Activated gamma-delta T cell (primary cell): Measurements from ENCODE around the gene DYDC2.
"Not testable (repeated sequence)": the region's sequence is repeated elsewhere in the genome, so short reads cannot be mapped to it uniquely, and the experiment has no call there.

Source experiments
- DNase-seq: peaks from one replicate; lab custom pipeline; 2025; lab: John Stamatoyannopoulos, UW
- total RNA-seq, 2 donors: gene quantifications; one replicate each; lab custom pipeline; 2026; lab: John Stamatoyannopoulos, UW

The DYDC2 gene, protein sequence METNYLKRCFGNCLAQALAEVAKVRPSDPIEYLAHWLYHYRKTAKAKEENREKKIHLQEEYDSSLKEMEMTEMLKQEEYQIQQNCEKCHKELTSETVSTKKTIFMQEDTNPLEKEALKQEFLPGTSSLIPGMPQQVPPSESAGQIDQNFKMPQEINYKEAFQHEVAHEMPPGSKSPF
- 0 reads per million in 2 donors for total RNA-seq

DNA sequence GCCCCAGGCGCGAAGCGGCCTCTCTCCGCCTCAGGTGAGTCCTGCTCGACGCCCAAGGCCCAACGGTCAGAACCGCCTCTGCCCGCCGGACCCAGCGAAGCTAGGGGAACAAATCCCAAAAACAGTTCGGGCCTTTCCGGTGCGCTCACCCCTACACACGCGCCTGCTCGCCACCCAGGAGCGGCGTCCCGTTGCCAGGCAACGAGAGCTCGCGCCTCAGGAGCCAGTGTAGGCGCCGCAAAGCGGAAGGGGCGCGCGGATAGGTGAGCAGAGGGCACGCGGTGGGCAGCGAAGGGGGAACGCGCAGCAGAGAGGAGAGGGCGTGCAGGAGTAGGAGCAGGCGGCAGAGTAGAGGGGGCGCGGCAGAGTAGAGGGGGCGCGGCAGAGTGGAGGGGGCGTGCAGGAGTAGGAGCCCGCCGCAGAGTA lies at the start of gene DYDC2, which contains the start of gene DYDC1:
DYDC2 (plus strand) TSS at position 219 of the 426 bp plus-strand sequence. CDS start 5,663 bp downstream, outside the sequence.
DYDC1 (minus strand) TSS at position 193 of the 426 bp plus-strand sequence. CDS start 4,154 bp downstream, outside the sequence.
- DNase-seq, result no peak

- DNase-seq, result no peak
These were observed 43.1 kb upstream of the DYDC2 start for GRCh38 chr10:80313523-80313922.

DNA sequence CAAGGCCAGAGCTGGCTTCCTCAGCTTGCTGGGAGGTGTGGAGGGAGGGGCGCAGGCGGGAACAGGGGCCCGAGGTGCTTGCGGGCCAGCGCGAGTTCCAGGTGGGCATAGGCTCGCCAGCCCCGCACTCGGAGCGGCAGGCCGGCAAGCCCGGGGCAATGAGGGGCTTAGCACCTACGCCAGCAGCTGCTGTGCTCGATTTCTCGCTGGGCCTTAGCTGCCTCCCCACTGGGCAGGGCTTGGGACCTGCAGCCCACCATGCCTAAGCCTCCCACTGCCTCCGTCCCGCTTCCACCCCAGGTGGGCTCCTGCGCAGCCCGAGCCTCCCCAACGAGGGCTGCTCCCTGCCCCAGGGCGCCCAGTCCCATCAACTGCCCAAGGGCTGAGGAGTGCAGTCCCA lies 41.2 kb upstream of the DYDC2 start:
- DNase-seq, result no peak

DNA sequence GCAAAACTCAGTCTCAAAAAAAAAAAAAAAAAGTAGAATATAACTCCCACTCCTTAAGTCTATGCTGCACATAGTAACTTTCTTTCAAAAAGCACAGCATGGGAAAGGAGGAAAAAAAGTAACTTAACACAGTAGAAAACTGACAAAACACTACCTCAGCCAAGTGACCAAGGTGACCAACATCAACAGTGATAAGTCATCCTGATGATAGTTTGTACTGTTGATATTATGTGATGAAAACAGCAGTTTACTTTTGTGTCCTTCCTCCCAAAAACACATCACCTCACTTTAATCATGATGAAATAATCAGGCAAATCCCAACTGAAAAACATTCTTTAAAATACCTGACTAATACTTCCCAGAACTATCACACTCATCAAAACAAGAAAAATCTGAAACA lies 37.8 kb upstream of the DYDC2 start:
- DNase-seq, result no peak

DNA sequence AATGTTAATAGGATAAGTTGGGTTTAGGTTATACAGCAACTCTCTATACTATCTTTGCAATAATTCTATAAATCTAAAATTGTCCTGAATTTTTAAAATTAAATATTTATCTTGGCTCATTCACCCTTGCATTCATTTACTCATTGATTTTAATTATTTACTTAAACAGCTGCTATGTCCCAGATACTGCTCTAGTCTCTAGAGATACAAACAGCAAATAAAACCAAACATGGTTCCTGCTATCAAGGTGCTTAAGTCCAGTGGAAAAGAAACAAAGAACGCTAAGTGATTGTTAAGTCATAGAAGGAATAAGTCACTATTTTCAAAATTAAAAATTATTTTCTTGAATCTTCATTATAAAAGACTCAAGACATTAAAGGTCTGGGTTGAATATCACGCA lies 37.3 kb upstream of the DYDC2 start:
- DNase-seq, result no peak

DNA sequence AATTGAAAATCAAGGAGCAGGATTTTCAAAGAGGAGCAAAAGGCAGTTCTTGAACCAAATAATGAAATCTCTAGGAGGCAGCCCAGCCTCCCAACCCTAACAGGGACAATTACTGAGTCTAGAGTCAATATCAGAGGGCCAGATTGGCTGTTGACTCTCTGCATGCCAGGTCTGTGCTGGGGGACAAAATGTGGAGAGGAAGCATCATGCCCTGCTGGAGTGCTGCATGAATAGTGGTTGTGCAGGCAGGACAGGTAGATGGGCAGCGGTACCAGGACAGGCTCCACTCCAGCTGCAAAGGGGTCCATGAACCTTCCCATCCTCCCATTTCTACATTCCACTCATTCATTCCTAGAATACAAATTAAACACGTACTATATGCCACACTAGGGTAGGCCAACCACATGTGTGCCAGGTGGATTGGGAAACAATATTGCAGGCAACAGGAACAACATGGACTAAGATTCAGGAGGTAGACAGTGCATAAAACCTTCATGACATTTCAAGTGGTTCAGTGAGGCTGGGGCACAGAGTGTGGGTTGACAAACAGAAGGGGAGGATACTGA lies 36.8 kb upstream of the DYDC2 start:
- DNase-seq, result no peak

DNA sequence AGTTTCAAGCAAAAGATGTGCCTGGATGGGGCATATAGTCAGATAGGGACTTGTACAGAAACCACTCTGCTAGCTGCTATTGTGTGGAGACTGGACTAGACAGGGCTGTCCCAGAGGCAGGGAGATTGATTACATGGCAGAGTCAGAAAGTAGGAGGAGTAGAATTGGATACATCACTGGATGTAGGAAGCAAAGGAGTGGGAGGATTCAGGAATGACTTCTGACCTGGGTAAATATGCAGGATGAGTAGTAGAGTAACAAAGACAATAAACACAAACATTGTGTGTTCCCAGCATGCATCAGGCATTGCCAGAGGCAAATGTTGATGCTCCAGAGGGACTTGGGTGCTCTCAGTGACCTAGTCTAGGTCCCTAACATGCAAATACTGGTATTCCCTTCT lies 36.2 kb upstream of the DYDC2 start:
- no peak for DNase-seq

- no peak for DNase-seq
These were observed 35.4 kb upstream of the DYDC2 start for GRCh38 chr10:80321183-80321582.

DNA sequence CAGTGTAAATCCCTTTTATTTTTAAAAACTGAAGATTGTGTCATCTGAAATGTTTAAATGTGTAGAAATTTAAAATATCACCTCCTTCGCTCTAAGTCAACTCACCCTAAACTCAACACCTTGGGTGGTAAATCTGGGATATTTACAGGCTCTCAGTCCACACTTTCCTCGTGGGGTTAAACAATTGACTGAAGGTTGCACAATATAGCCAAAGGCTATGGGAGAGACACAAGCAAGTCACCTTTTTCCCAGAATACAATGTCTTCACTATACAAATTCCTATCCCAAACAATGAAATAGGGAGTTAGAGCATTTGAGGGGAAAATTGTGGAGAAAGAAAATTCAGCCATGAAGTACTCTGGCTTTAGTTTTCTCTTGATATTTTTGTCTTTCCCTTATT lies 34.4 kb upstream of the DYDC2 start:
- no peak for DNase-seq

GRCh38 chr10:80322711-80323110 lies 33.9 kb upstream of the DYDC2 start:
- DNase-seq, result no peak

DNA sequence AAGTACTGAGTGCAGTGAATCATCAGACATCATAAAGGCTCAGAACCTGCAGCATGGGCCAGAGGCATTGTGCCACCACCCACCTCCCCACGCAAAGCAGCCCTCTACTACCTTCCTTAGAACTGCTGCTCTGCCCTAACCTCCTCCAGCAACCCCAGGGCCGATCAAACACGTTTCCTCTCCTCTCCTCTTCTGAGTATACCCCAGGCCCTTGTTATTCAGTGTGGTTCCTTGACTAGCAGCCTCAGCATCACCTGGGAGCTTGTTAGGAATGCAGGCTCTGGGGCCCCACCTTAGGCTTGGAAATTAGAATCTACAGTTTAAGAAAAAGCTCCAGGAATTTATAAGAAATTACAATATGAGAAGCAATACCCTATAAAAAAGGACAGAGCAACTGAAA lies 33.3 kb upstream of the DYDC2 start:
- DNase-seq, result no peak

- no peak for DNase-seq
These were observed 32.5 kb upstream of the DYDC2 start for GRCh38 chr10:80324086-80324485.

GRCh38 chr10:80324891-80325364 lies 31.7 kb upstream of the DYDC2 start:
- DNase-seq, result no peak

- DNase-seq, result no peak
These were observed 22.6 kb upstream of the DYDC2 start for GRCh38 chr10:80333983-80334382.

DNA sequence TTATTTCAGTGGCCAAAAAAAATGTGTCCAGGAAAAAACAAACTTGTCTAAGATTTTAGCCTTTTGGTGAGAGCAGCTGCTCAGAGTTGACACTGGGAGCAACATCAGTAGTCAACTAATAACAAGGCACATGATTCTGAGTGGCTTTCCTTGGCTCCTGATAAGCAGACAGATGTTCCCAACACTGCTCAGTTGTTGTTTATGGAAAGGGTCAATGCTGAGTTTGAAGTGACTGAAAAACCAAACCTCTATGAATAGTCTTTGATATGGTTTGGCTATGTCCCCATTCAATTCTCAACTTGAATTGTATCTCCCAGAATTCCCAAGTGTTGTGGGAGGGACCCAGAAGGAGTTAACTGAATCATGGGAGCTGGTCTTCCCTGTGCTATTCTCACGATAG lies 12.3 kb upstream of the DYDC2 start:
- DNase-seq, result no peak

DNA sequence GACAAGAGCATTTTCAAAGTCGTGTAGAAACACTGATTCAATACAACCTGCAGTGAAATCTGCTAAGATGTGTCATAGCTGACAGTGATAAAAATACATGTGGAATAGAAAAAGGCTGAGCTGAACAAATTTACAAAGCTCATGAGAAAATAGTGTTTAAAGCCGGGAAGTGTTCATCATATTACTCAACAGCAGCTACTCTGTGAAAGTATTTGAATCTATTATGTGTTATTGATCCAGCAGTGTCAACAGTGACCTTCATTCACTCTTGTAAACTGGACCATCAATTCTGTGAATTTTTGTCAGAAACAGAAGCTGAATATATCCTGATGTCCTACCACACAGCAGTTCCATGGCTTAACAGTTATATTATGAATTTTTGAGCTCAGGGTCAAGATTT lies 11.7 kb upstream of the DYDC2 start:
- no peak for DNase-seq

DNA sequence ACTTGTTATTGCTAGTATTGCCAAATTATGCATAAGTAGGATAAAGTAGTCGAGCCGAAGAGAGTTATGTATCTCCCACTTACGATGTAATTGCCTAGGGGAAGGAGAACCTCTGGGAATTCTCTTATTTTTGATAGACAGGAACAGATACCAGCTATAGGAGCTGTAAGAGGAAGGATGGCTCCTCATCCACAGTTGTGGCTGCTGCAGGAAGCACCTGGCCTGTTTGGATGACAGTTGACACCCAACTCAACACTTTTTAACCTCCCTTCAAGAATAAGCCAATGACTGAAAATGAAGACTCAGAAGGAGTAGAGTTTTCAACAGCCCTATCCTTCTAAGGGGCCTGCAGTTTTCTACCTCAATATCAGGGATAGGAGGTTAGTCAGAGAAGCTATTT lies 6.3 kb upstream of the DYDC2 start:
- DNase-seq, result no peak

- no peak for DNase-seq
These were observed 5.4 kb upstream of the DYDC2 start for GRCh38 chr10:80351220-80351619.

DNA sequence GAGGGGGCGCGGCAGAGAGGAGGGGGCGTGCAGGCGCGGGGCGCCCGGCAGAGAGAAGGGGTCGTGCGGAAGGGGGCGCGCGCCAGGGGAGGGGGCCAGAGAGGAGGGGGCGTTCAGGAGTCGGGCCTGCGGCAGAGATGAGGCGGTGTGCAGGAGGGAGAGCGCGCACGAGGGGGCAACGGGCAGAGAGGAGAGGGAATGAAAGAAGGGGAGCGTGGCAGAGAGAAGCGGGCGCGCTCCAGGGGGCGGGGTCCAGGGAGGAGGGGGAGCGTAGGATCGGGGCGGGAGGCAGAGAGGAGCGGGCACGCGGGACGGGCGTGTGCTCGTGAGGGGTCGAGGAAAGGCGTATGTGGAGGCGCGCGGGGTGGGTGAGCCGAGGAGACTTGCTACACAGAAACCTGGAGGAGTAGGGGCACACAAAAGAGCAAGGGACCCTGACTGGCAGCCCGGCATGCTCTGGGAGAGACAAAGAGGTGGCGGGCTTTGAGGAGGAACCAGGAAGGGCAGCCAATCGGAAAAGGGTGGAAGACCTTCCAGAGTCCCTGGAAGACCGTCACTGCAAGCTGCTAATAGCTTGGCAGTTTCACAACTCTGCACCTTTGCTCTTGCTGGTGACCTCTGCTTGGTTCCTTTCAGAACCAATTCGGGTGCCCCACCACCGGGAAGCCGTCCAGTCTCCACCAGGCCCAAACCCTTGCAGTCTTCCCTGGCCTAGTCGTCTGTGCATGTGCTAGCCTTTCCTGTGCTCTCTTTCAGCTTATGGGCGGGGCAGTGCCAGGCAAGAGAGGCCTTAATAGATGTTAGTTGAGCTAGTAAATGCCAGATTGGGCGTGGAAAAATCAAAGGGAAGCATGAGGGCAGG lies 639 bp downstream of the DYDC2 start:
- no peak for DNase-seq

- DNase-seq, result no peak
These were observed 1.2 kb downstream of the DYDC2 start for GRCh38 chr10:80357851-80358125.

GRCh38 chr10:80358925-80359324 lies 2.3 kb downstream of the DYDC2 start:
- DNase-seq, result not testable (repeated sequence)

DNA sequence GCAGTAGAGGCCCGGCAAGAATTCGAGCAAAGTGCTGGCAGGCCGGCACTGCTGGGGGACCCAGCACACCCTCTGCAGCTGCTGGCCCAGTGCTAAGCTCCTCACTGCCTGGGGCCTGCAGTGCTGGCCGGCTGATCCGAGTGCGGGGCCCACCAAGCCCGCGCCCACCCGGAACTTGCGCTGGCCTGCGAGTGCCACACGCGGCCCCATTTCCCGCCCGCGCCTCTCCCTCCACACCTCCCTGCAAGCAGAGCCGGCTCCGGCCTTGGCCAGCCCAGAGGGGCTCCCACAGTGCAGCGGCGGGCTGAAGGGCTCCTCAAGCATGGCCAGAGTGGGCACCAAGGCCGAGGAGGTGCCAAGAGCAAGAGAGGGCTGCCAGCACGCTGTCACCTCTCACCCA lies 3.1 kb downstream of the DYDC2 start:
- no peak for DNase-seq

DNA sequence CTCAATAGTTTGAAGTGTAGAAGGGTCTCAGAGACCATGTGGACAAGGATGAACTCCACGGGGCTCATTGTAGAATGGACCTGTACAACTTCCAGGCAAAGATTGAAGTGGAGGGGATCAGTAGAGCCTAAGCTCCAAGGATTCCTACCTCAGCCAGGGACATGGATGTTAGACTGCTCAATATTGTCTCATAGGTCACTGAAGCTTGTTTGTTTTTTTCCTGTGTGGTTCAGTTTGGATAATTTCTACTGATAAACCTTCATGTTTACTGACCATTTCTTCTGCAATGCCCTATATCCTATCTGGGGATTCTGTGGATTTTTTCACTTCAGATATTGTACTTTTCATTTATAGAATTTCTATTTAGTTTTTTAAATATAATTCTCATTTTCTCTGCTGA lies 8.9 kb downstream of the DYDC2 start:
- DNase-seq, result no peak
